H1 (cell line): ENCODE measurements around the gene BBS12. TPM values are rescaled to one million over a fixed set of nuclear protein-coding genes. Genes with fewer than 3 reads are reported as not detected.

Experiments used
- ASH2L ChIP-seq: fragments of 200-600, 300-600 bp; sonication (generic); IDR thresholded peaks from one replicate; pipeline ENCODE4 v1.7.1; 2017; ENCODE audit warnings: low read length
- ATF3 ChIP-seq: IDR thresholded peaks from 2 replicates; pipeline ENCODE4 v1.6.1; 2011; ENCODE audit warnings: low read depth, mild to moderate bottlenecking, low read length; ENCODE audit not compliant: insufficient read depth
- CBX8 ChIP-seq: fragments of 300-800, 300-1000 bp; sonication (generic); IDR thresholded peaks from 2 replicates; pipeline ENCODE4 v1.7.1; 2016; ENCODE audit warnings: low read depth, low read length, borderline replicate concordance
- CHD7 ChIP-seq: fragments of 300-600 bp; sonication (generic); IDR thresholded peaks from 2 replicates; pipeline ENCODE4 v1.7.1; 2012; ENCODE audit warnings: low read length, moderate library complexity, mild to moderate bottlenecking, inconsistent platforms; ENCODE audit not compliant: insufficient replicate concordance
- YY1 ChIP-seq: IDR thresholded peaks from 2 replicates; pipeline ENCODE4 v1.6.1; 2011; ENCODE audit warnings: low read depth, mild to moderate bottlenecking, low read length
- polyA plus RNA-seq, 7 experiments: library from polyadenylated mRNA; depleted of rRNA in 3 of 7; stranded (reverse) in 5 of 7; unstranded in 2 of 7; fragments of >200 nt in 5 of 7; fragments of 200-250 nt in 2 of 7; gene quantifications; 1 replicate in 5 of 7; 2 replicates in 1 of 7; 4 replicates in 1 of 7; pipeline versions ENCODE4 v1.2.1 to v1.2.3, GENCODE V29; 2011 to 2013; ENCODE audit warnings: missing spikeins in 2 of 7, mixed read lengths in 2 of 7
- total RNA-seq: library from RNA; stranded (reverse); fragmentation: NEBNext Ultra II Directional; extraction: Animal tissue kit (Norgen Biotek cat#: 25700); gene quantifications from 2 replicates; pipeline ENCODE4 v1.2.1, GENCODE V29; 2021

Gene BBS12
- total and polyA plus RNA-seq, 2 of the 8 experiments (the other 6 are each of a cell fraction or from before 2014, with no cell fraction given), result 0.88 to 2.6 TPM

GRCh38 chr4:122793811-122794210 lies 61.3 kb downstream of the BBS12 start (continued):
- TF ChIP-seq CHD7, result no peak
- TF ChIP-seq YY1, result no peak
- no peak for TF ChIP-seq ATF3
- TF ChIP-seq ASH2L, result no peak
- TF ChIP-seq CBX8, result no peak
